Cerebellar nuclear complex (tissue), 1 donor: ENCODE results near the gene TSEN54.

Experiments
- DNase-seq, 2 experiments: peaks; one replicate each; lab custom pipeline; 2025; lab: John Stamatoyannopoulos, UW

The TSEN54 gene

DNA sequence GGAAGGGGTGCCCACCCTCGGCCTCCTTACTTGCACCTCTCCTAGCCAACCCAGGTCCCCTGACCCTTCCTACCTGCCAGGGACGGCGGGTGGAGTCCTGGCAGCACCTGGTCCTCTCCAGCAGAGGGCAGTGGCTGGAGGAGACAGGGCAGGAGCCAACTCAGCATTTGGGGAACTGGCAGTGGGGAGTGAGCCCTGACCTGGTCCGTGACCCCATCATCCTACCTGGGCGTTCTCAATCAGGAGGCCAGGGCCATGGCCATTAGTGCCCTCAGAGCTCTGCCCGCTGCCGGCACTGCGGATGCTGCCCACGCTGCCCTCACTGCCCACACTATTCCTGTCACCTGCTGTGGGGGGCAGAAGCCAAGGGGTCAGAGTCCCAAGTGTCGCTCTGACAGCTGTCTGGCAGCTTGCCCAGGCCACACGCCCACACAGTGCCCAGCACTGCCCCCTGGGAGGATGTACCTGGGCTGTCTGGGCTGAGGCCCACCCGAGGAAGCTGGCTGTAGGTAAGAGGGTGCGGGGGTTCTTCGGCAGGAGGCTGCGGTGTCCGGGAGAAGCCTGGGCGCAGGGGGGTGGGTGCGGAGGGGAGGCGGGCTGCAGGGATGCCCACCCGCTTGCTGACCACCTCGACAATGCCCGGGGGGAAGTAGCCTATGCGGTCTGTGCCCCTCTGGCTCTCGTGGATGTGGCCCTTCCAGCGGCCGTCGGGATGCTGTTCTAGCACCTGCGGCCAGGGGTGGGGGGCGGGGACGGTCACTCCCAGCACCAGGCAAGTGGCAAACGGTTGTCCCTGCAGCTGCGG lies 11.8 kb upstream of the TSEN54 start:
- no peak for DNase-seq

DNA sequence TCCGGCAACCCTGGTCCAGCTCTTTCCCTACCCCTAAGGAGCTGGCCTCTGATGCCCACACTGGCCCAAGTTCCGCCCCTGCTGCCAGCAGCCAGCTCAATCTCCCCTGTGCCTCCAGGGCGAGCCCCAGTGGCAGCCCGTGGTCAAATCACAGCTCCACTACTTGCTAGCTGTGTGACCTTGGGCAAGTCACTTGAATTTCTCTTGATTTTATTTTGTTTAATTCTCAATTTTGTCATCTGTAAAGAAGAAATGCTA lies 11.2 kb upstream of the TSEN54 start:
- DNase-seq = no peak

DNA sequence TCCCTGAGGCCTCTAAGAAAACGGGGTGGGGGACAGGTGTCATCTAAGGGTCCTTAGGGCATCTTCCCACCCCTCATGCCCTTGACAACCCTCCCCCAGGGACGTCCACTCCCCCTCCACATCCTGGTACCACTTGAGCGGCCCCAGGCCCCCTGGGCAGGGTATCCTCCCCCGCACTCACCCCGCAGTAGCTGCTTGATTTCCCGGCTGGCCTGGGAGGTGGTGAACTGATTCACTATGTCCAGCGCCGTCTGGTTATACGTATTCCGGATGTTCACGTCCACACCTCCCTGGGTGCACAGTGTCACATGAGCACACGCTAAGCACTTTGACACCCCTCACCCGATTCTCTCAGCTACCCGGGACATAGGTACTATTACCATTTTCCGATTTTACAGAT lies 10.7 kb upstream of the TSEN54 start:
- DNase-seq = no peak

DNA sequence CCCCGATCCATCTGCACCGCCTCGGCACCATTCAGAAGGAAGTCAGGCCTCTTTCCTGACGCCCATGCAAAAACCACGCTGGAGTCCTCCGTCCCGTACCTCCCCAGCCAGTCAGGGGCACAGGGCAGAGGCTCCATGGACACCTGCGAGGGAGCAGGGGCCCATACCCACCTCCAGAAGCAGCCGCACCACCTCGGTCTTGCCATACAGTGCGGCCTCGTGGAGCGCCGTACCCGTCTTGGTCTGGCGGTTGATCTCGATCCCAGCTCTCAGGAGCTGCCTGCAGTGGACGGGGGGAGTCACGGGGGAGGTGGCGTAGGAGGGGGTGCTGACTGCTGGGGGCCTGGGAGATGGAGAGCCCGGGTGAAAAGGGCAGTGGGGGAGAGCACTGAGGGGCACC lies 10.2 kb upstream of the TSEN54 start:
- no peak for DNase-seq

DNA sequence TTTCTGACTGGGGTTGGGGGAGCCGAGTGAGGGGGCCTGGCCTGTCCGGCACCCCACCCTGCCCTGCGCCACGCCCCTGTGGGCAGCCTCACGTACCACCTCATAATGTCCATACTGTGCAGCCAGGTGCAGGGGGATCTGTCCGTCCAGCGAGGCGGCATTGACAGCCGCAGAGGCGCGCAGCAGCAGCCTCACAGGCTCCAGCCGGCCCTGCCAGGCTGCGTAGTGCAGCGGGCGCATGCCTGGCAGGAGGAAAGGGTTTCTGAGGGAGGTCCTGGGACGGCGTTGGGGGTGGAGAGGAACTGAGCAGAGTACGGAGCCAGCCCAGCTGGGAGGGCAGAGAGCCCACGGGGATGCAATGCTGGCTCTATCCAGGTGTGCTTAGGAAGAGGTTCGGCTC lies 9.4 kb upstream of the TSEN54 start:
- DNase-seq = no peak

DNA sequence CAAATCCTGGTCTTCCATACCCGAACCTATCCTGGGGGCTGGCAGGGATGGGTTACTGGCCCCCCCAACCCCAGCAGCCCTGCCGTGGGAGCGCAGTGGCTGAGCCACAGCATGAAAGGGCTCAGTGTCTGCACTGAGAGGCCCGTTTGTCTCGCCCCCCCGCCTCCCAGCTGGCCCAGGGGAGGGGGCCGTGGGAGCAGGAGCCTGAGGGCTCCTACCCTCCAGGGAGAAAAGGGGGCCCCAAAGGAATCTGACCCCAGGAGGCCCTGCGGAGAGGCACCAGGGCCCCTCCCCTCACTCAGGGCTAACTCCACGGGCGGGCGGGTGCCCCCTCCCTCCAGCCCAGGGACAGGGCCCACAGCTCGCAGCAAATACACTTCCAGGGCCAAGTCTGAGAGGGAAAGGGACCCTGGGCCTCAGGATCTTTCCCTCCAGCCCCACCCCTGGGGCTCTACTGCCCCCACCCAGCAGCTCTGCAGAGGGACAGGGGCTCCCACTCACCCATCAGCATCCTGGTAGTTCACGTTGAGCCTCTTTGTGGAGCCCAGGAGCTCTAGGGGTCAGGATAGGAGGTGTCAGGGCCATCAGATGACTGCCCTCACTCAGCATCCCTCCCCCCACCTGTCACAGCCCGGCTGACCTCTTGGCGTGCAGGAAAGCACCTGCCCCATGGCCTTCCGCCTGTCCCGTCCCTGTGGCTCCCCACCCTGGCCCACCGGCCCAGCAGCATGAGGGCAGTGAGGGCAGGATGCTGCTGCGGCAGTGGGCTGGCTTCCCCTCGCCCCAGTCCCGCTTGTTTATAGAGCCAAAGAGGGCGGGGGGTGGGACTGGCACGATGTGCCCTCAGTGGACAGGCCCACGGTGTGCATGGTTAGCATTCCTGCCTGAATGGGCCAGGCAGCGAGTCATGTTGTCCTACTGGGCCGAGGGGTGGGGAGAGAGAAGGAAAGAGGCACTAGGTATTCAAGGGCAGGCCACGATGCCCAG lies 8.3 kb upstream of the TSEN54 start:
- DNase-seq = no peak

DNA sequence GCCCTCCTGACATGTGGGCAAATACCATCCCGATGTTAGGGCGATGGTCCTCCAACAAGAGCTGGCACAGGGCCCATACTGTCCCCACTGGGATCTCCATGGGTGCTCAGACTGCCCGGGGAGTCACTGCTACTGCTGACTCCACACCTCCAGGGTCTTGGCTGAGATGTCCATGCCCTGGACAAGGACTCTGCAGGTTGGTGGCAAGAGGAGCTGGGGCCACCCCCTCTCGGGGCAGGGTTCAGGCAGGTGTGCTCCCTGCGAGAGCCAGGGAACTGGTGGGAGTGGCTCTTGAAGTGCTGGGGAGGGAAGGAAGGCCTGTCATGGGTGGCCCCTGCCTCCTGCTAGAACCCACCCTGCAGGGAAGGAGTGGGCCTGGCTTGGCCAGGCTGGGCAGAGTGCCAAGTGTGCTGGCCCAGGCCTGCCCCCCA lies 7.4 kb upstream of the TSEN54 start:
- DNase-seq = no peak

DNA sequence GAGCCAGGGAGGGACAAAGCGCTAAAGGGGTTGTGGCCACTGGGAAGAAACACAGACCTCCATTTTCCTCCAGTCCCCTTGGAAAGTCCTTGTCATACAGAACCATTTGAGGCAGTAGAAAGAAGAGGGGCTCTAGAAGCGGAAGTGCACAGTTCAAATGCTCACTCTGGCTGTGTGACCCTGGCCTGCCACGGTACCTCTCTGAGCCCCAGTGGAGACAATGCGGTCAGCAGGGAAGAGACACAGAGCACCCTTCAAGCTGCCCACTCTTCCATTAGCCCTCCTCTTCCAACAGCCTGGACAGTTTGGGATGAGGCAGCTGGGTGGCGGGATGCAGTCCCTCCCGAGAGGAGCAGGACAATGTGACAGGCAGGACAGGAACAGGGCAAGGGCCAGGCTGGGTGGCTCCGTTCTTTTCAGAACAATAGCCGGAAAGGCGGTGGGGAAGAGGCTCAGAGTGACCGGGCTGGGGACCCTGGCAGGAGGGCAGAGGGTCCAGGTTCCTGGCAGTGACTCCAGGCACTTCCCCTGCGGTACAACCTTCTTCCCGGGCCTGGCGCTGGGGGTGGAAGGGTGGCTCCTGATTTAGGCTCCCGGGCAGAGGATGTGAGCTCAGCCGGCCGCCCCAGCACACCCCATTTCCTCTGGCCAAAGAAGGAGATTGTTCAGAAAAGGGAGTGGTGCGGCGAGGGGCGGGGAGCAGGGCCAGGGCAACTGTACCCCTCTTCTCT lies 6.6 kb upstream of the TSEN54 start:
- no peak for DNase-seq

DNA sequence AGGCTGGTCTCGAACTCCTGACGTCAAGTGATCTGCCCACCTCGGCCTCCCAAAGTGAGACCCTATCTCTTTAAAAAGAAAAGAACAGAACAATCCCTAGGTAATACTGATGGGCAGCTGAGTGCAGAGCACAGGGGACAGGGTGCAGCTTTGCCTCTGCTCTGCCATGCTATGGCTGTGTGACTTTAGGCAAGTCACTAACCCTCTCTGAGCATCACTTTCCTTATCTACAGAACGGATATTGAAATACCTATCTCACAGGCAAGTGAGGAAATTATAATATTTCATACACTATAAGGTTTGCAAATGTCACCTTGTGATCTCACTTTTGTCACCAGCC lies 5.1 kb upstream of the TSEN54 start:
- no peak for DNase-seq

DNA sequence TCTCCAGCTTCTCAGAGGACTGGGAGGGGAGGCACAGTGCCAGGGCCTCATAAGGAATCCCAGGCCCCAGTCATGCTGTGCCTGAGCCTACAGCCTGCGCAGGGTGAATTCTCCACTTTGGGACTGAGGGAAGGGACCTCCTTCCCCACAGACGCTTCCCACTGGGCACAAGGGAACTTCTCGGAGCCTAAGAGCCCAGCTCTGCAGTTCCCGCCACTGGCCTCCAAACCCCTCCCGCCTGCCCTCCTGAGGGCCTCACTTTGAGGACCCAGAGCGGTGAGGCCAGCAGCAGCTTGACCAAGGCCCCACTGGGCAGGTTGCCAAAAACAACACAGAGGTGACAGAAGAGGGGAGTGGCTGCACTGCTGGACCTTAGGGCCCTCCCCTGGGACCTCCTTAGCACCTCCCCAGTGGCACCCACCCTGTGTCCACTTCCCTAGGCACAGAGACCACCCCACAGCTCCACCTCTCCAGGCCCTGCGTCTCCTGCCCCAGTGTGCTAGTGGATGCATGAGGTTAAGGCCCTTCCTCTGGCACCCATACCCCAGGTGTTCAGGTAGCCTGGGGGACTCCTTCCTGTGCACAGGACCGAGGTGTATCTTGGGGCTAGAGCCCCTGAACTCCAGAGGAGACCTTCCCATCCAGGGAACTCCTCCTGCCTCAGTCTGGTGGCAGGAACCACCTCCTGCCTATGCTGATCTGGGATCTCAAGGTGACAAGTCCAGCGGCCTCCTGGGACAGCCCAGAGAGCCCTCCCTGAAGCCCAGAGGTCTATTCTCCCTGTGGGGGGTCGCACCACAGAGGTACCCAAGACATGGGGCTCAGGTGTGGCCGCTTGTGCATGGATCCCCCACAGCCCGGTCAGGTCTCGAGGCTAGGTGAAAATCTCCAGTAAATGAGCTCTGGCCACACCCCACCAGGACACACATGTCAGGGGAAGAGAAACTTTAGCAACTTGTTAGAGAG lies 4.4 kb upstream of the TSEN54 start:
- no peak for DNase-seq

DNA sequence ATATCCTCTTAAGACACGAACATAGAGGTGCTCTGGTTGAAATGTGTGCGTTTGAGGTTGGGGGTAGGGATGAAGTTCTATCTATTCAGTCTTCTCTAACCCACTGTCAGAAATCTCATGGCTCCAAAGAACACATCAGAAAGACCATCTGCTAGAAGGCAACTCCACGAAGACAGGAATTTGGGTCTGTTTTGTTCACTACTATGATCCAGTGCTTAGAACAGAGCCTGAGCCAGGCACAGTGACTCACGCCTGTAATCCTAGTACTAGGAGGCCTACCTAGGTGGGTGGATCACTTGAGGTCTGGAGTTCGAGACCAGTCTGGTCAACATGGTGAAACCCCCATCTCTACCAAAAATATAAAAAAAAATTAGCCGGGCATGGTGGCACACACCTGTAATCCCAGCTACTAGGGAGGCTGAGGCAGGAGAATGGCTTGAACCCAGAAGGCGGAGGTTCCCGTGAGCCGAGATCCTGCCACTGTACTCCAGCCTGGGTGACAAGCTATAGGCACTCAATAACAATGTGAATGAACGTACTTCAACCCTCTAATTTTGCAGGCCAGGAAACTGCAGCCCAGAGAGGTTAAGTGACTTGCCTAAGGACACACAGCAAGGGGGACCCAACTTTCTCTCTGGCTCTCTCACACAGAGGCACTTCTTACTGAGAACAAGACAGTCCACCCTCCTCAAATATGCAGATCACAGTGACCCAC lies 3.2 kb upstream of the TSEN54 start:
- DNase-seq = no peak

DNA sequence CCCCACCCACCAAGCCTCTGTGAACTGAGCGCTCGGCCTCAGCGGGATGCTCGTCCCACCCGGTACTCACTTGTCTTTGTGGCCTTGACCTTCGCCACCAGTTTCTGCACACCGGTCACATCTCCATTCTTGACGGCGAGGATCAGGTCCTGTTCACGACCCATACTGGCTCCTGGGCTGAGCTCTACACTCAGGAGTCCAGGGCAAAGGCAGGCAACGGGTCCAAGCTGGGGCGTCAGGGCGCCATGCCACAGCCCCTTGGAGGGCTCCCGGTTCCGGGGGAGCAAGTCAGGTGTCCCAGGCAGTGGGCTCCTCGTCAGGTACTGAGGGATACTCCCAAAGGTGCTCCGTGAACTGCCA lies 2.7 kb upstream of the TSEN54 start:
- DNase-seq = no peak

DNA sequence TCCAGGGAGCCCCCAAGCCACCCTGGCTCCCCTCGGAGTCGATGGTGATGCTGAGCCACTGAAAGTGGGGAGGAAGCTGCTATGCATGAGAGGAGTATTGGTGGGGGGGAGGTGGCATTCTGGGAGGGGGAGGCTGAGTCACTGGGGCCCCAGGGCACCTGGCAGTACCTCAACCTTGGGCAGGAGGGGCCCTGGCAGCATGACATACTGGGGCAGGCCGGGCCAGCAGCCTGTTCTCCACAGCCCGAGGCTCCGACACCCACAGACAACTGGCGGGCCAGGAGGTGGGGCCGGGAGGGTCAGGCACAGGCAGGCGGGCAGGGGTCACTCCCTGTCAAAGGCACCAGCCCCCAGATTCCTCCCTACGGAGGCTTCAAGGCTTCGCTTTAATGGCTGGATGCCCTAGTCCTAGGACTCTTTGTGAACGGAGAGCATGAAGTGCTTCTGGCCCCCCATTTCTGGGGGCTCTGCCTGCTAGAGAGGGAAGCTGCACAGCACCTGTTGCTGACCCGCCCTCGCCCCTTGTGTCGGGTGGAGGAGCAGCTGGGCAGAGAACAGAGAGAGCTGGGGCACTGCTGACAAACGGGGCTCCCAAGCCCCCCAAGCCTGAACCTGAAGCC lies 1.9 kb upstream of the TSEN54 start:
- no peak for DNase-seq

DNA sequence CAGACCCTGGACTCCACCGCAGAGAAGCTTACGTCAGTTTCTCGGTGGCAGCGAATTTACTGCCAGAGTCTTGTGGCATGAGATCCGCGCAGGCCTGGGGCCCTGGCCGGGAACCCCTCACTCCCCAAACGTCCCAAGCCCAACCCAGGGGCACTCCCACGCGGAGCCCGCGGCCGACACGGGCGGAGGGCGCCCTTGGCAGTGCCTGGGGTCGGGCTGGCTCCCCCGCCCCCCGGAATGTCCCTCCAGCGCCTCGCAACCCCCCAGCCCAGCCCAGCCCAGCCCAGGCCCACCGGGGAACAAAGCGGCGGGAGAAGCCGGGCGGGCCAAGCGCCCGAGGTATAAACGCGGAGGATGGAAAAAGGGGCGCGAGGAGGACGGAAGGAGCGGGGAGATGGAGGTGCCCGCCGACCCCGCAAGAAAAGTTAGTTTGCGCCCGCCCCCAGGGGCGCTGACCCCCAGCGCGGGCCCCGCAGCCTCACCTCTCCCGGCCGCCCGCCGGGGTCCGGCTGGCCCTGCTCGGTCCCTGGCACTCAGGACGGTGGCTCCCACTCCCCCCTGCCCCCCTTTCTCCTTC lies 1.3 kb upstream of the TSEN54 start:
- DNase-seq = no peak

DNA sequence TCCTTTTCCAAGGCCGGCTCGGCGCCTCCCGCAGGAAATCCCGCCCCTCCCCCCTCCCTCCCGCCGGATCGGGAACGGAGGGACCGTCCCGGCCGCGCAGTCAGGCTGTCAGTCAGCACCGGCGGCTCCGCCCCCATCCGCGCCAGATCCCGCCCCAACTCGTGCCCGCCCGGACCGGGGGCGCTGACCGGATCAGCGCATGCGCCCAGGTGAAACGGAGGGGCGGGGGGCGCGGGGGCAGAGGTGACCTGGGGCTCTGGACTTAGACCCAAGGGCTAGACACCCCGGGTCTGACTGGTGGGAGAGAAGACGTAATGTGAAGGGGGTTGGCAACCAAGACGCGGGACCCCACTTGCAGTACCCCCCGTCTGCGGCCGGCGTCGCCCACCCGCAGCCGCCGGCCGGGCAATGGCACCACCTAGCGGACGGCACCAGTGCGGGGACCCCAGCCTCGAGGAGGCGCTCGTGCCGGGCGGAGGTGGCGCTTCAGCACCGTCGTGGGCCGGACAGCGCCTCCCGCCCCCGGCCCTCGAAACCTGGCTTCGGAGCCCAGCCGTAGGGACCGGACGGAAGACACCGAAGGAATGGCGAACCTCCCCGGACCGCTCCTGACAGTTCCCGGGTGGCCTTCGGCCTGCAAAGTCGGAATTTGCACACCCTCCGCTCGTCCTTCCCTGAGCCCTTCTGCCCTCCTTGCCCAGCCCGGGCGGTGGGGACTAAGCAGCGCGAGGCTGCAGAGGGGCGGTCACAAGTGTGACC lies 653 bp upstream of the TSEN54 start, which contains the start of gene CASKIN2:
Gene CASKIN2, minus strand, starts transcription at position 42 of the 759 bp plus-strand sequence. CDS start 1,733 bp downstream, outside the sequence.
- peak in 1 of 2 experiments; percentile 79 for DNase-seq

DNA sequence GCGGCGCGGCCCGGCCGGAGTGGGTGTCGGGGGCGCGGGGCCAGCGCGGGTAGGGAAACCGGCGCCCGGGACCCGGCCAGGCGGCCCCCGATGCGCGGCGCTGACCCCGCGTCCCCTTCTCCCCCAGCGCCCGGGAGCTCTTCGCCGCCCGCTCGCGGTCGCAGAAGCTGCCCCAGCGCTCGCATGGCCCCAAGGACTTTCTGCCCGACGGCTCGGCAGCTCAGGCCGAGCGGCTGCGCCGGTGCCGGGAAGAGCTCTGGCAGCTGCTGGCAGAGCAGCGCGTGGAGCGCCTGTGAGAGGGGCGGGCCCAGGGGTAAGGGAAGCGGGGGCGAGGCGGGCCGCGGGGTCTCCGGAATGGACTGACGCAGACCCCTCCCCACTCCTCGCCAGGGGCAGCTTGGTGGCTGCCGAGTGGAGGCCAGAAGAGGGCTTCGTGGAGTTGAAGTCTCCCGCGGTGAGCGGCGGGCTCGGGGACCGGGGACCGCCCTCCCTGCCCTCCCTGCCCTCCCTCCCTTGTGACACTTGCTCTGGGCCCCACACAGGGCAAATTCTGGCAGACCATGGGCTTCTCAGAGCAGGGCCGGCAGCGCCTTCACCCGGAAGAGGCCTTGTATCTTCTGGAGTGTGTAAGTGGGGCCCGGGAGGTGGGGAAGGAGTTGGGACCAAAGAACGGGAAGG lies 430 bp downstream of the TSEN54 start:
- no peak for DNase-seq

DNA sequence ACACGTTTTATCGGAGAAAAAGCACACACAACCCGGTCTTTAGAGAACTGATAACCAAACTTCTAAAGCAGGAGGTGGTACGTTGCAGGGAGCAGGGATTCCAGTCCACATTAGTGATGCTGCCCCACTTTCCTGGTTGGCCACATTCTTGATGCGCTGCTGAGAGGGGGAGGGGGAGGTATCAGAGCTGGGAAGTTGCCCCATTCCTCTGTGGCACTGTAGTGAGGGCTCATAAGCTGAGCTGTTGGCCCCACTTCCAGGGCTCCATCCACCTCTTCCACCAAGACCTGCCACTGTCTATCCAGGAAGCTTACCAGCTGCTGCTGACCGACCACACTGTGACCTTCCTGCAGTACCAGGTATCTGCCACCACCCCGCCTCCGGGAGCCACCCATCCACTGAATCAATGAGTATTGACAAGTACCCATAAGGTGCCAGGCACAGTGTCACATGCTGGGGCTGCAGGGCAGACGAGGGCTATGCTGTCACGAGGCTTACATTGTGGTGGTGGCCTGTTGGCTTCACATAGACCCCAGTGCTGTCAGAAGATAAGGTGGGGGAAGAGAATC lies 1.1 kb downstream of the TSEN54 start:
- DNase-seq = no peak

DNA sequence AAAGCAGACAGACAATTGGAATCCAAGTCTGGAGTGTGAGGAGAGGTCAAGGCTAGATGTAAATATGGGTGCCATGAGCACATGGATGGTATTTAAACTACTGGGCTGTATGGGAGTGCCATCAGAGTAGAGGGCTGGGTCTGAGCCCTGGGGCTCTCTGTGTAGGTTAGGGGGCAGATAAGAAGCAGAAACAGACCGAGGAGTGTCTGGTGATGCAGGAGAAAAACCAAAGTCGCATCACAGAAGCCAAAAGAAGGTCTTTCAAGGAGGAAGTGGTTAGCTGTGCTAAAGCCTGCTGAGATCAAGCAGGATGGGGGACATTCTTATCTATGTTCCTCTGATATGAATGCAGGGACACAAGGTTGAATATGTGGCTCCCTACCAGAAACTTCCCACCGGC lies 1.9 kb downstream of the TSEN54 start:
- no peak for DNase-seq
